GM23248 (cell line): ENCODE data around the gene CIDEB.

Experiments used
- EZH2 ChIP-seq: fragments of 200-600 bp; sonication (generic); IDR thresholded peaks from 2 replicates; pipeline ENCODE4 v1.6.1; 2018; ENCODE audit warnings: antibody characterized with exemption, mild to moderate bottlenecking; ENCODE audit not compliant: insufficient read depth, poor library complexity, severe bottlenecking
- EZH2phosphoT487 ChIP-seq: fragments of 200-600 bp; sonication (generic); IDR thresholded peaks from 2 replicates; pipeline ENCODE4 v1.6.1; 2018; ENCODE audit warnings: antibody characterized with exemption, moderate library complexity, mild to moderate bottlenecking, low read depth; ENCODE audit not compliant: insufficient read depth

DNA sequence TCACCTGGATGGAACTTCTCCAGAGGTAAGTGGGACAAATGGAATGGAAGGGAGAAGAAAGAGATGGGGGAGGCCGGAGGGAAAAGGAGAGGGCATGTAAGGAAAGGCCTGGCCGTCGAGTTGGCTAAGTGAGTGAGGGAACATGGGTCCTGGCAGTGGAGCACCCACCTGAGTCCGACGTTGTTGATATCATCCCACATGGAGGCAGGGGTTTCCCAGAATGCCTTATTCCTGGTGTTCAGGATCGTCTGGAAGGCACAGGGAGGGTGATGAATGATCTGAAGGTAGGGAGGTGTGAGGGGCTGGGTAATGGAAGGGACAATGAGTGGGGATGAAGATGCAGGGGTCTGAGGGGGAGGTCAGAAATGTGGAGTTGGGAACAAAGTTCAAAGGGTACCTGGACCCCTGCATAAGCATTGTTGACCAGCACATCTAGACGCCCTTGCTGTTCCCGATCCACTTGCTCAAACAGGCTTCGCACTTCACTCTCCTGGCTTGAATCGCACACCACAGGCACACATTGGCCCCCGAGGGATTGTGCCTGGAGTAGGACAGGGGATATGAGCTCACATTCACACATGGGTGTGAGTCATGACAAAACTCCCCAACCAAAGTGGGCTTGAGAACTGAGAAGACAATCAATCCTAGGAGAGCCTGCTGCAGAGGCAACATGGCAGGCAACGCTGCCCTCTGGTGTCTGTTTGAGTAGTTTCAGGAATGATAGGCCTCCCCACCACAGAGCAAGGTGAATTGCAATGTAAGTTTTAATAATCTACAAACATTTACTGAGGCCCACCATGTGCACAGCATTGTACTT, 11.2 kb downstream of the CIDEB start:
- TF ChIP-seq EZH2 (no peak), EZH2phosphoT487 (no peak)
